ENCODE measurements around the gene SKI.

The SKI gene

GRCh38 chr1:2194319-2194897, 33.7 kb upstream of the SKI start, which contains the start of gene FAAP20:
FAAP20 (minus strand) TSS chr1:2194772; CDS start chr1:2194749, 23 bp downstream.
- DNase-seq (ENCODE audit: low spot score): peak; percentile 40

- DNase-seq (ENCODE audit: low spot score): peak; percentile 77
Measured at GRCh38 chr1:2194898-2195673, 33.0 kb upstream of the SKI start.

- no peak for DNase-seq (ENCODE audit: low spot score)
Measured at GRCh38 chr1:2195785-2196184, 32.3 kb upstream of the SKI start.

- DNase-seq (ENCODE audit: low spot score): no peak
Measured at GRCh38 chr1:2196901-2197638, 31.0 kb upstream of the SKI start.

- no peak for DNase-seq (ENCODE audit: low spot score)
Measured at GRCh38 chr1:2197707-2198165, 30.4 kb upstream of the SKI start.

- no peak for DNase-seq (ENCODE audit: low spot score)
Measured at GRCh38 chr1:2198571-2198970, 29.5 kb upstream of the SKI start.

- peak; percentile 80 for DNase-seq (ENCODE audit: low spot score)
Measured at GRCh38 chr1:2199042-2199810, 28.9 kb upstream of the SKI start.

- no peak for DNase-seq (ENCODE audit: low spot score)
Measured at GRCh38 chr1:2200308-2200943, 27.7 kb upstream of the SKI start.

- no peak for DNase-seq (ENCODE audit: low spot score)
Measured at GRCh38 chr1:2201062-2201461, 27.1 kb upstream of the SKI start.

GRCh38 chr1:2202008-2202575, 26.0 kb upstream of the SKI start:
- no peak for DNase-seq (ENCODE audit: low spot score)

GRCh38 chr1:2202843-2203601, 25.1 kb upstream of the SKI start:
- no peak for DNase-seq (ENCODE audit: low spot score)

GRCh38 chr1:2203671-2204414, 24.3 kb upstream of the SKI start:
- no peak for DNase-seq (ENCODE audit: low spot score)

- DNase-seq (ENCODE audit: low spot score): peak; percentile 64
Measured at GRCh38 chr1:2204415-2205190, 23.5 kb upstream of the SKI start.

- peak; percentile 64 for DNase-seq (ENCODE audit: low spot score)
Measured at GRCh38 chr1:2205191-2205952, 22.7 kb upstream of the SKI start.

GRCh38 chr1:2206813-2207487, 21.2 kb upstream of the SKI start:
- DNase-seq (ENCODE audit: low spot score): no peak

- no peak for DNase-seq (ENCODE audit: low spot score)
Measured at GRCh38 chr1:2208309-2209239, 19.5 kb upstream of the SKI start.

Measured in SK-N-DZ (cell line).